ENCODE measurements around the gene ATP5ME.

The ATP5ME gene

DNA sequence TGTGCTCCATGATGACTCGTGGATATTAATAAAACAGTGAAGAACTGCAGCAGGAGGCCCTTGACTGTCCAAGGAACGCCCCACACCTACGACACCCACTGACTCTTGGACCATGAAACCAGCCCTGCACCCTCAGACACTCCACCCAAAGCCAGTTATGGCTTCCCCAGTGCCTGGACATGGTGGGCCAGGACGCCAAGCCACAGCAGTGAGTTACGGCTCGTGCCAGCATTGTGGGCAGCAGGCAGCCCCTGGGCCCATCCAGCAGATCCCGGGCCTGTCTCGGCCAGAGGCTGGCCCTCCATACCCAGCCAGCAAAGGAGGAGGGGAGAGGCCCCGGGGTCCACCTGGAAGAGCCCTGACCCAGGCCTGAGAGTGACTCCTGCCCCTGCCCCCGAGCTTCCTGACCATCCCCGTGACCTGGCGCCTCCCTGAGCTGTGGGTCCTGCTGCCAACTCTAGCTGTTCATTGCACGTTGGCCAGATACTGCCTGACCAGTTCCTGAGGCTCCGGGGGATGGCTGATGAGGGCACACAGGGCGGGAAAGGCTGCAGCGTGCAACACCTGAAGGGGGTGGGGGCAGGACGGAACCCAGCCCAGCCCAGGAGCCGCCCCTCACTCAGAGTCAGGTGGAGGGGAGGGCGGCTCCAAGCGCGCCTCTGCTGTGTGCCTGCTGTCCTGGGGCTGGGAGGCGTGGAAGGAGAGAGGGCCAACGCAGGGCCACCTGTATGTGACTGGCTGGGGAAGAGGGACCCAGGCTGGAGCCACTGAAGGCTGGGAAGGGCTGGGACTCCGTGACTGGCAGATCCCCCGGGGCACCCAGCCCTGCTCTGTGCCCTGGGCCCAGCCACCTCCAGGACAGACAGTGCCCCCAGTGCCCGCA, 14.1 kb upstream of the ATP5ME start:
- peak overlapping the region; percentile 30 to 53 for H3K4me3 ChIP-seq (ENCODE audit: low read depth in 1 of 2, low read length in 2 of 2)
- H3K36me3 ChIP-seq (ENCODE audit: control insufficient read depth in 1 of 2, insufficient read depth in 2 of 2, low read length in 2 of 2): no peaks in the 10 kb centered on the region
- no peaks in the 10 kb centered on the region for H3K9me3 ChIP-seq (ENCODE audit: control insufficient read depth in 1 of 2, low read length in 2 of 2)
- H3K27me3 ChIP-seq (ENCODE audit: low read depth, low read length): no peaks in the 10 kb centered on the region
- H3K4me1 ChIP-seq (ENCODE audit: control insufficient read depth in 1 of 2, insufficient read depth in 2 of 2, low read length in 2 of 2): peaks cover 8 to 33% of the 10 kb centered on the region in 2 donors
- peak overlapping the region; percentile 39 for H3K27ac ChIP-seq (ENCODE audit: low read length)

DNA sequence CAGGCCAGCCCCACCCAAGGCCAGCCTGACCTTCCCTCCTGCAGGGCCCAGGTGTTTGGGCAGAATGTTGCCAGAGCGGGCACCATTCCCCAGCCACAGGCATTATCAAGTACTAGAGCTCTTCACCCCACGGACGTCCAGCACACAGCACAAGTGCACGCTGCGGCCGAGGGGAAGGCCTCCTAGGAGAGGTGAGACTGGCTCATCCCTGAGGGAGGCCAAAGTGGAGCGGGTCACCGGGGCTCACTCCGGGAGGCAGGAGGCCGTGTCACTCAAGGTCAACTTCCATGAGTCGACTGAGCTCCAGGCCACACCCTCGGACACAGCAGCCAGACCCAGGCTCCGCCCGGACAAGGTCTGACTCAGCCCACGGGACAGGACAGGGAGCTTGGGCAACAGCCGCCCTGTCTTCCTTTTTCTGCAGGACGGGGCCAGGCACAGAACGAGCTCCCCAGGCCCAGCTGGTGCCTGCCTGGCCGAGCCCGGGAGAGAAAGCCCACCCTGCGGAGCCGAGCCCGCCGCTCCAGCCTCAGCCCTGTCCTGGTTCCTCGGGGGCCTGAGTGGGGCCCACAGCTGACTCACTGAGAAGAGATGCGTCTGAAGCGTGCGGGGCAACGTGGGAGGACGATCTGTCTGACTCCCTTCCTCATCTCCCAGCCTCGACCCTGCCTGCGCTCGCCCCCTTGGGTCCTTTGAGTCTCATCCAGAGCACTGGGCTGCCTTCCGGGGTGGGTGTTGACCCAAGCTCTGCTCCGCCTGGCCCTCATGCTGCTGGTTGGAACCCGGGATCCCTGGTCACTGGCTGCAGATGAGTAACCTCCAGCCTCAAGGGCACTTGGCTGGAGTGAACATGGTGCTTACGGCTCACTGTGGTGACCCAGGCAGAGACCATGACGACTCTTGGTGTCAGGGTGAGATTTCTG, 13.2 kb upstream of the ATP5ME start:
- H3K4me1 ChIP-seq (ENCODE audit: control insufficient read depth in 1 of 2, insufficient read depth in 2 of 2, low read length in 2 of 2): peaks cover 8 to 36% of the 10 kb centered on the region in 2 donors
- peak overlapping the region; percentile 39 for H3K27ac ChIP-seq (ENCODE audit: low read length)
- H3K4me3 ChIP-seq (ENCODE audit: low read depth in 1 of 2, low read length in 2 of 2): peak overlapping the region in 1 of 2 donors; percentile 53
- H3K9me3 ChIP-seq (ENCODE audit: control insufficient read depth in 1 of 2, low read length in 2 of 2): no peaks in the 10 kb centered on the region
- H3K36me3 ChIP-seq (ENCODE audit: control insufficient read depth in 1 of 2, insufficient read depth in 2 of 2, low read length in 2 of 2): no peaks in the 10 kb centered on the region
- H3K27me3 ChIP-seq (ENCODE audit: low read depth, low read length): no peaks in the 10 kb centered on the region

GRCh38 chr4:686413-687040, 12.5 kb upstream of the ATP5ME start:
- no peak overlapping the region for H3K27ac ChIP-seq (ENCODE audit: low read length)
- no peak overlapping the region for H3K4me3 ChIP-seq (ENCODE audit: low read depth in 1 of 2, low read length in 2 of 2)
- no peaks in the 10 kb centered on the region for H3K36me3 ChIP-seq (ENCODE audit: control insufficient read depth in 1 of 2, insufficient read depth in 2 of 2, low read length in 2 of 2)
- no peaks in the 10 kb centered on the region for H3K9me3 ChIP-seq (ENCODE audit: control insufficient read depth in 1 of 2, low read length in 2 of 2)
- H3K27me3 ChIP-seq (ENCODE audit: low read depth, low read length): no peaks in the 10 kb centered on the region
- peaks cover 8 to 36% of the 10 kb centered on the region in 2 donors for H3K4me1 ChIP-seq (ENCODE audit: control insufficient read depth in 1 of 2, insufficient read depth in 2 of 2, low read length in 2 of 2)

GRCh38 chr4:685679-686412, 11.8 kb upstream of the ATP5ME start:
- Histone ChIP-seq H3K4me1 (ENCODE audit: control insufficient read depth in 1 of 2, insufficient read depth in 2 of 2, low read length in 2 of 2) (peaks cover 8 to 41% of the 10 kb centered on the region in 2 donors), H3K27ac (ENCODE audit: low read length) (no peak overlapping the region), H3K27me3 (ENCODE audit: low read depth, low read length) (no peaks in the 10 kb centered on the region), H3K9me3 (ENCODE audit: control insufficient read depth in 1 of 2, low read length in 2 of 2) (no peaks in the 10 kb centered on the region), H3K4me3 (ENCODE audit: low read depth in 1 of 2, low read length in 2 of 2) (no peak overlapping the region), H3K36me3 (ENCODE audit: control insufficient read depth in 1 of 2, insufficient read depth in 2 of 2, low read length in 2 of 2) (no peaks in the 10 kb centered on the region)

- Histone ChIP-seq H3K27me3 (ENCODE audit: low read depth, low read length) (no peaks in the 10 kb centered on the region), H3K27ac (ENCODE audit: low read length) (no peak overlapping the region), H3K4me3 (ENCODE audit: low read depth in 1 of 2, low read length in 2 of 2) (no peak overlapping the region), H3K36me3 (ENCODE audit: control insufficient read depth in 1 of 2, insufficient read depth in 2 of 2, low read length in 2 of 2) (no peaks in the 10 kb centered on the region), H3K4me1 (ENCODE audit: control insufficient read depth in 1 of 2, insufficient read depth in 2 of 2, low read length in 2 of 2) (peaks cover 4 to 45% of the 10 kb centered on the region in 2 donors), H3K9me3 (ENCODE audit: control insufficient read depth in 1 of 2, low read length in 2 of 2) (no peaks in the 10 kb centered on the region)
Observed at GRCh38 chr4:684623-685327, 10.7 kb upstream of the ATP5ME start.

DNA sequence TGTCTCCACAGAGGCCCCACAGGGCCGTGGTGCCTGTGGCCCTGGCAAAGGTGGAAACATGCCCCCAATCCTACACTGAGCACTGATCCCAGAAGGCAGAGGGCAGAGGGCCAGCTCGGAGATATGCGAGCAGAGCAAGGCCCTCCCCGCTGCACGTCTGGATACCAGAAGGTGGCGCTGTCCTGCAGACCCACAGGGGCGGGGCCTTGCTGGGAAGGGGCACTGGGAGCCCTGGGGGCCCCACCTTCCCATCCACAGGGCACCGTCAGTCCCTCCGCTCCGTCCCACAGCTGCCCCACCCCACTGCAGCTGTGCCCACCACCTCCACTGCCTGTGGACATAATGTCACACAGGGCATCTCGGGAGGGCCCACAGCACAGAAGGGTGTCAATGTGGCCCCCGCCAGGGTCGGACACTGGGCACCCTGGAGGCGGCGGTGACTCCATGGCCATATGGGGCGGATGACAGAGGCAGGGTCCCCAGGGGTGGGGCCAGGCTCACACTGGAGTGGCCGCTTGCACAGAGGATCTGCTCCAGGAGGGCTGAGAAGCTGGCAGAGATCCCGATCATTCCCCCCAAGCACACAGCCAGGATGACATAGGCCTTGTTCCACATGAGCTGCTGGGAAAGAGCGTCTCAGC, 10.0 kb upstream of the ATP5ME start:
- H3K36me3 ChIP-seq (ENCODE audit: control insufficient read depth in 1 of 2, insufficient read depth in 2 of 2, low read length in 2 of 2): no peaks in the 10 kb centered on the region
- H3K4me3 ChIP-seq (ENCODE audit: low read depth in 1 of 2, low read length in 2 of 2): no peak overlapping the region
- peaks cover 0 to 40% of the 10 kb centered on the region in 2 donors for H3K4me1 ChIP-seq (ENCODE audit: control insufficient read depth in 1 of 2, insufficient read depth in 2 of 2, low read length in 2 of 2)
- H3K27me3 ChIP-seq (ENCODE audit: low read depth, low read length): no peaks in the 10 kb centered on the region
- H3K9me3 ChIP-seq (ENCODE audit: control insufficient read depth in 1 of 2, low read length in 2 of 2): no peaks in the 10 kb centered on the region
- no peak overlapping the region for H3K27ac ChIP-seq (ENCODE audit: low read length)

DNA sequence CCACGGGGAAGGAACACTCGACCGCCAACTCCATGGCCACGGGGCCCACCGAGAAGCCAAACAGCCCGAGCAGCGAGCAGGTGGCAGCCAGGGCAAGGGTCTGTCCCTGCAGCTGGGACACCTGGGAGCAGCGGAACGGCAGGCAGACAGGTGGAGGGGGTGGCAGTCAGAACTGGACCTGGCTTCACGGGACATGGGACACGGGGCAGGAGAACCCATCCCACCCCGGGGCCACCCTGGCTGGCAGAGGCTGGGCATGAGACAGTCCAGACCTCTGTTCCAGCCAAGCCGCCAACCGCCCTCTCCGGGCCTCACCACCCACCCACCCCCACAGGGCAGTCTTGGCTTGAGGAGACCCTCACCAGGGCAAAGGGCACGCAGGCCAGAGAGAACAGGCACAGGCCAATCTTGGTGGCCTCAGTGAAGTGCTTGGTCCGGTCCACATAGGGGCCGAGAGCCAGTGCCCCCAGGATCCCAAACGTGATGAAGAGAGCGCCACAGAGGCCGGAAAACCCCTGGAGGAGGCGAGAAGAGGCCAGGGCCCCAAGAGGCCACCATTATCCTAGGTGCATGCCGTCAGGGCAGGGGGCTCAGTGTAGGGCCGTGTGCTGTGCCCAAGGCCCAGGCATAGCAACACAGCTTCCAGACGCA, 9.3 kb upstream of the ATP5ME start:
- H3K36me3 ChIP-seq (ENCODE audit: control insufficient read depth in 1 of 2, insufficient read depth in 2 of 2, low read length in 2 of 2): no peaks in the 10 kb centered on the region
- H3K9me3 ChIP-seq (ENCODE audit: control insufficient read depth in 1 of 2, low read length in 2 of 2): no peaks in the 10 kb centered on the region
- H3K27me3 ChIP-seq (ENCODE audit: low read depth, low read length): no peaks in the 10 kb centered on the region
- H3K4me1 ChIP-seq (ENCODE audit: control insufficient read depth in 1 of 2, insufficient read depth in 2 of 2, low read length in 2 of 2): peaks cover 0 to 36% of the 10 kb centered on the region in 2 donors
- H3K4me3 ChIP-seq (ENCODE audit: low read depth in 1 of 2, low read length in 2 of 2): no peak overlapping the region
- no peak overlapping the region for H3K27ac ChIP-seq (ENCODE audit: low read length)

GRCh38 chr4:682490-683172, 8.6 kb upstream of the ATP5ME start:
- Histone ChIP-seq H3K9me3 (ENCODE audit: control insufficient read depth in 1 of 2, low read length in 2 of 2) (no peaks in the 10 kb centered on the region), H3K4me3 (ENCODE audit: low read depth in 1 of 2, low read length in 2 of 2) (no peak overlapping the region), H3K36me3 (ENCODE audit: control insufficient read depth in 1 of 2, insufficient read depth in 2 of 2, low read length in 2 of 2) (no peaks in the 10 kb centered on the region), H3K27ac (ENCODE audit: low read length) (no peak overlapping the region), H3K27me3 (ENCODE audit: low read depth, low read length) (no peaks in the 10 kb centered on the region), H3K4me1 (ENCODE audit: control insufficient read depth in 1 of 2, insufficient read depth in 2 of 2, low read length in 2 of 2) (peaks cover 0 to 29% of the 10 kb centered on the region in 2 donors)

GRCh38 chr4:681736-682451, 7.8 kb upstream of the ATP5ME start:
- no peaks in the 10 kb centered on the region for H3K36me3 ChIP-seq (ENCODE audit: control insufficient read depth in 1 of 2, insufficient read depth in 2 of 2, low read length in 2 of 2)
- H3K9me3 ChIP-seq (ENCODE audit: control insufficient read depth in 1 of 2, low read length in 2 of 2): no peaks in the 10 kb centered on the region
- H3K27ac ChIP-seq (ENCODE audit: low read length): no peak overlapping the region
- no peak overlapping the region for H3K4me3 ChIP-seq (ENCODE audit: low read depth in 1 of 2, low read length in 2 of 2)
- no peaks in the 10 kb centered on the region for H3K27me3 ChIP-seq (ENCODE audit: low read depth, low read length)
- H3K4me1 ChIP-seq (ENCODE audit: control insufficient read depth in 1 of 2, insufficient read depth in 2 of 2, low read length in 2 of 2): peaks cover 0 to 22% of the 10 kb centered on the region in 2 donors

Data from muscle layer of duodenum (tissue), 2 donors.